ENCODE measurements around the gene SUMO3.

SUMO3 gene

DNA sequence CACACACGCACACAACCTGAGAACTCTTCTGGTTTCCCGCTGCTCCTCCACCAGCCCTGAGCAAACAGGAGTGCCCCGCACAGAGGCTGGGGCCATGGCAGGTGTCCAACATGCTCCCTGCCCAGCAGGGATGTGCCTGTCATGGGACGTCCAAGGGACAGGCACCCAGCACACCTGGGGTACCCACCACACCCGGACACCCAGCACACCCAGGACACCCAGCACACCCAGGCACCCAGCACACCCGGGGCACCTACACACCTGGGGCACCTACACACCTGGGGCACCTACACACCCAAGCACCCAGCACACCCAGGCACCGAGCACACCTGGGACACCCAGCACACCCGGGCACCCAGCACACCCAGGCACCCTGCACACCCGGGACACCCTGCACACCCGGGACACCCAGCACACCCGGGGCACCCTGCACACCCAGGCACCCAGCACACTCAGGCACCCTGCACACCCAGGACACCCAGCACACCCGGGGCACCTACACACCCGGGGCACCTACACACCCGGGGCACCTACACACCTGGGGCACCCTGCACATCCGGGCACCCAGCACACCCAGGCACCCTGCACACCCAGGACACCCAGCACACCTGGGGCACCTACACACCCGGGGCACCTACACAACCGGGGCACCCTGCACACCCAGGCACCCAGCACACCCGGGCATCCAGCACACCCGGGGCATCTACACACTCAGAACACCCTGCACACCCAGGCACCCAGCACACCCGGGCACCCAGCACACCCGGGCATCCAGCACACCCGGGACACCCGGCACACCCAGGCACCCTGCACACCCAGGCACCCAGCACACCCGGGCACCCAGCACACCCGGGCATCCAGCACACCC, 54.2 kb downstream of the SUMO3 start:
- no peak overlapping the region for H3K27ac Mint-ChIP-seq
- TF ChIP-seq, protein P1, sequence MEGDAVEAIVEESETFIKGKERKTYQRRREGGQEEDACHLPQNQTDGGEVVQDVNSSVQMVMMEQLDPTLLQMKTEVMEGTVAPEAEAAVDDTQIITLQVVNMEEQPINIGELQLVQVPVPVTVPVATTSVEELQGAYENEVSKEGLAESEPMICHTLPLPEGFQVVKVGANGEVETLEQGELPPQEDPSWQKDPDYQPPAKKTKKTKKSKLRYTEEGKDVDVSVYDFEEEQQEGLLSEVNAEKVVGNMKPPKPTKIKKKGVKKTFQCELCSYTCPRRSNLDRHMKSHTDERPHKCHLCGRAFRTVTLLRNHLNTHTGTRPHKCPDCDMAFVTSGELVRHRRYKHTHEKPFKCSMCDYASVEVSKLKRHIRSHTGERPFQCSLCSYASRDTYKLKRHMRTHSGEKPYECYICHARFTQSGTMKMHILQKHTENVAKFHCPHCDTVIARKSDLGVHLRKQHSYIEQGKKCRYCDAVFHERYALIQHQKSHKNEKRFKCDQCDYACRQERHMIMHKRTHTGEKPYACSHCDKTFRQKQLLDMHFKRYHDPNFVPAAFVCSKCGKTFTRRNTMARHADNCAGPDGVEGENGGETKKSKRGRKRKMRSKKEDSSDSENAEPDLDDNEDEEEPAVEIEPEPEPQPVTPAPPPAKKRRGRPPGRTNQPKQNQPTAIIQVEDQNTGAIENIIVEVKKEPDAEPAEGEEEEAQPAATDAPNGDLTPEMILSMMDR (IDR thresholded peaks at IDR 0.05) = no peak
- H3K27me3 Mint-ChIP-seq (ENCODE audit: low read depth, poor library complexity) = peaks cover 6% of the 10 kb centered on the region
- H3K36me3 Mint-ChIP-seq (ENCODE audit: low read depth) = peaks cover 3% of the 10 kb centered on the region
- H3K9me3 Mint-ChIP-seq = no peaks in the 10 kb centered on the region
- no peak for DNase-seq
- H3K4me3 Mint-ChIP-seq = no peak overlapping the region
- peaks cover 49% of the 10 kb centered on the region for H3K4me1 Mint-ChIP-seq

DNA sequence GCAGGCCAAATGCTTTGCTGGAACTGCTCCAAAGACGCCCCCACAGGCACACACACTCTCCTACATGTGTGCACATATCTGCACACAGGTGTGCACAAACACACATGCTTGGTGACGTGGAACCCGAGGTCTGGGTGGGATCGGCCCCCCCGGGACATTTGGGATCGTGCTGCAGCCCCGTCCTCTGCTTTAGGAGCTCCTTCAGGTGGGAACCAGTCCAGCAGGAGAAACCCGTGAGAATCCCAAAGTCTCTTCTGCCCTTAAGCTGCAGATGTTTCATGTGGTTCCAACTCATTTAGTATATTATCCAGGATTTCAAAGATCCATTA, 54.8 kb downstream of the SUMO3 start:
- no peaks in the 10 kb centered on the region for H3K9me3 Mint-ChIP-seq
- H3K36me3 Mint-ChIP-seq (ENCODE audit: low read depth) = no peaks in the 10 kb centered on the region
- H3K27ac Mint-ChIP-seq = no peak overlapping the region
- DNase-seq = no peak
- H3K4me1 Mint-ChIP-seq = peaks cover 42% of the 10 kb centered on the region
- peaks cover 6% of the 10 kb centered on the region for H3K27me3 Mint-ChIP-seq (ENCODE audit: low read depth, poor library complexity)
- no peak overlapping the region for H3K4me3 Mint-ChIP-seq
- TF ChIP-seq, protein P1 (IDR thresholded peaks at IDR 0.05) = no peak

DNA sequence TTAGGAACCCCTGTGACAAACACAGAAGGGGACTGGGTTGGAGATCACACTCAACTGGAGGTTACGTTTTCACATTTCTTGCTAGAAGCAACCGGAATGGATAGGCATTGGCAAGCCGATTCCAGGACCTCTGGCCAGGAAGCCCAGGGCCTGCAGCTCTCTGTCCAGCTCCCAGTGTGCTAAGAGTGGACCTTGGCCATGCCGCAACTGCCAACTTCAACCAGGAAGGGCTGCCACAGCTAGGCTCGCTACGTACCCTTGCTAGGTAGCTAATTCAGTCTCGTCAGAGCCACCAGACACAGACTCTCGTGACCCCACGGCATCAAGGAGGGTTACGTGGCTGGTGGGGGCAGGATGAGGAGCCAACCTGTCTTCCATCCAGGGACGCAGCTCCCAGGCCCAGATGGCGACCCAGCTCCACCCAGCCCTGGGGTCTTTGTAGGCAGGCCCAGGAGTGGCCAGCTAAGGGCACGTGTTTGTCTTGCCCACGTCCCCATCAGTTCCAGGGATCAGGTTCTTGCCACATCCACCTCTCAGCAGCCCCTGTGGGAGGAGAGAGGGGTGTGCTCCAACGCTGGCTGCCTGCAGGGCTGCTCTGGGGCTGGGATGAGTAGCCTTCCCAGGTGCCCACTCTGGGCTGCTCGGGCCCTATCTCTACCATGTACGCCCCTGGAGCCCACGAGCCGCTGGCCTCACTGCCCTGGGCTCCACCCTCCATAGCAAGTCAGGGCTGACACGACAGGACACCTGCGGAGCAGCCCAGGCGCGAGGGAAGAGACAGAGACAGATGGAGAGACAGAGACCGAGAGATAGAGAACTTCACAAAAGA, 55.4 kb downstream of the SUMO3 start:
- peaks cover 6% of the 10 kb centered on the region for H3K27me3 Mint-ChIP-seq (ENCODE audit: low read depth, poor library complexity)
- peaks cover 37% of the 10 kb centered on the region for H3K4me1 Mint-ChIP-seq
- H3K36me3 Mint-ChIP-seq (ENCODE audit: low read depth) = no peaks in the 10 kb centered on the region
- TF ChIP-seq, protein P1 (IDR thresholded peaks at IDR 0.05) = no peak
- no peaks in the 10 kb centered on the region for H3K9me3 Mint-ChIP-seq
- H3K4me3 Mint-ChIP-seq = no peak overlapping the region
- DNase-seq = no peak
- H3K27ac Mint-ChIP-seq = no peak overlapping the region

DNA sequence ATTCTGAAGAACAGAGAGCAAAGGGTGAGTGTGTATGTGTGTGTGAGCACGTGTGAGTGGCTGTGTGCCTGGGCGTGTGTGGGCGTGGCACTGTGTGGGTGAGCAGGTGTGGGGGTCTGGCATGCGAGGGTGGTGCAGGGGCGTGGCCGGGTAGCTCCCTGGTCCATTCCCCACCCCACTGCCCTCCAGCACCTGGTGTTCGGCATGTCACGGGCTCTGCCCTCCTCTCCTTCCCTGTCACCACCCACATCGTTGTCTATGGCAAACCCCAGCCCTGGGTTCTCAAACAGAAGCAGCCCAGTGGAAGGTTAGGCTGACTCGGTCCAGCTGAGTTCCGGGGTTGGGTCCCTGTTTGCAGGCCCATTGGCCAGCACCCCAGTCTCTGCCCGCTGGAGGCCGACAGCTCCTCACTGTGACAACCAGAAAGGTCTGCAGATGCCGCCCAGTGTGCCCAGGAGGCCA, 56.1 kb downstream of the SUMO3 start:
- H3K4me3 Mint-ChIP-seq = no peak overlapping the region
- no peaks in the 10 kb centered on the region for H3K9me3 Mint-ChIP-seq
- TF ChIP-seq, protein P1 (IDR thresholded peaks at IDR 0.05) = no peak
- DNase-seq = no peak
- H3K27ac Mint-ChIP-seq = no peak overlapping the region
- peaks cover 6% of the 10 kb centered on the region for H3K27me3 Mint-ChIP-seq (ENCODE audit: low read depth, poor library complexity)
- H3K4me1 Mint-ChIP-seq = peaks cover 34% of the 10 kb centered on the region
- H3K36me3 Mint-ChIP-seq (ENCODE audit: low read depth) = no peaks in the 10 kb centered on the region

DNA sequence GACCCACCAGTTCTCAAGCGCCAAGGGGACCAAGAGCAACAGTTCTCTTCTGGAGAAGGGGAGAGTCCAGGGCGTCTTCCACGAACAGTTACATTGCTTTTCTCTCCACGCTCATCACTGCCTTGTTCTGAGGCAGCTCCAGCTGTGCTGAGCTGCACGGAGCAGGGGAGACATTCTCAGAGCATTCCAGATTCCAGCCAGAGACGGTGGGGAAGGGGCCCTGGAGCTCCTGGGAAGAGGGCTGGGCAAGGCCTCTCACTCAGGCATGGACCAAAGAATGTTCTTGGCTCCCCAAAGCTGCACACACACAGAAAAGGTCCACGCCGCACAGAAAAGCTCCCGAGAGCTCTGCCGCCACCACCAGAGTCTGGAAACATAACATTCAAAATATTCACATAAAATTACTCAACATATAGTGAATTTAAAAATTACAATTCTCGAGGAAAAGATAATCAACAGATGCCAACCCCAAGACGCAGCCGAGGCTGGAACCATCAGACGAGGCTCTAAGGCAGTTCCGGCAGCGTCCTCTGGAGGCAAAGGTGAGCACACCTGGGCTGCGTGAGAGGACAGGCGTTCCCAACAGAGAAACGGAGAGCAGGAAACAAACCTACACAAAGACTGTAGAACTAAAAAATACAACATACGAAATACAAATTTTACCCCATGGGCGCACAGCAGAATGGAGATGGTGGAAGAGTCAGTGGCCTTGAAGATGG, 56.7 kb downstream of the SUMO3 start:
- DNase-seq = peak; percentile 37

More for the DNA sequence above, 56.7 kb downstream of the SUMO3 start:
- peaks cover 29% of the 10 kb centered on the region for H3K4me1 Mint-ChIP-seq
- H3K27ac Mint-ChIP-seq = no peak overlapping the region
- peaks cover 2% of the 10 kb centered on the region for H3K9me3 Mint-ChIP-seq
- TF ChIP-seq, protein P1 (IDR thresholded peaks at IDR 0.05) = peak; percentile 51
- peaks cover 10% of the 10 kb centered on the region for H3K27me3 Mint-ChIP-seq (ENCODE audit: low read depth, poor library complexity)
- H3K36me3 Mint-ChIP-seq (ENCODE audit: low read depth) = no peaks in the 10 kb centered on the region
- no peak overlapping the region for H3K4me3 Mint-ChIP-seq
